ENCODE measurements around the gene CPA4.

- TF ChIP-seq POLR2AphosphoS5 (IDR thresholded peaks at IDR 0.05; ENCODE audit: low read depth) (no peak), CTCF (IDR thresholded peaks at IDR 0.05; ENCODE audit: insufficient read depth, low read length) (no peak), SPI1 (IDR thresholded peaks at IDR 0.05; ENCODE audit: borderline replicate concordance, low read depth) (no peak), REST (IDR thresholded peaks at IDR 0.05; ENCODE audit: insufficient replicate concordance, low read depth) (no peak)
Measured at GRCh38 chr7:130361681-130362080, 68.7 kb downstream of the CPA4 start.
